SK-N-MC (cell line): ENCODE measurements around the gene VWDE.

ENCODE experiments used
- EZH2 ChIP-seq: fragments of 200-600 bp; sonication (generic); IDR thresholded peaks from one replicate; pipeline ENCODE4 v1.6.1; 2017; ENCODE audit warnings: antibody characterized with exemption
- FOXP2 ChIP-seq: optimal IDR thresholded peaks from 2 replicates; pipeline ENCODE3; 2011; ENCODE audit warnings: mild to moderate bottlenecking, moderate library complexity; ENCODE audit not compliant: insufficient read depth; ENCODE audit errors: extremely low read length, control extremely low read depth

DNA sequence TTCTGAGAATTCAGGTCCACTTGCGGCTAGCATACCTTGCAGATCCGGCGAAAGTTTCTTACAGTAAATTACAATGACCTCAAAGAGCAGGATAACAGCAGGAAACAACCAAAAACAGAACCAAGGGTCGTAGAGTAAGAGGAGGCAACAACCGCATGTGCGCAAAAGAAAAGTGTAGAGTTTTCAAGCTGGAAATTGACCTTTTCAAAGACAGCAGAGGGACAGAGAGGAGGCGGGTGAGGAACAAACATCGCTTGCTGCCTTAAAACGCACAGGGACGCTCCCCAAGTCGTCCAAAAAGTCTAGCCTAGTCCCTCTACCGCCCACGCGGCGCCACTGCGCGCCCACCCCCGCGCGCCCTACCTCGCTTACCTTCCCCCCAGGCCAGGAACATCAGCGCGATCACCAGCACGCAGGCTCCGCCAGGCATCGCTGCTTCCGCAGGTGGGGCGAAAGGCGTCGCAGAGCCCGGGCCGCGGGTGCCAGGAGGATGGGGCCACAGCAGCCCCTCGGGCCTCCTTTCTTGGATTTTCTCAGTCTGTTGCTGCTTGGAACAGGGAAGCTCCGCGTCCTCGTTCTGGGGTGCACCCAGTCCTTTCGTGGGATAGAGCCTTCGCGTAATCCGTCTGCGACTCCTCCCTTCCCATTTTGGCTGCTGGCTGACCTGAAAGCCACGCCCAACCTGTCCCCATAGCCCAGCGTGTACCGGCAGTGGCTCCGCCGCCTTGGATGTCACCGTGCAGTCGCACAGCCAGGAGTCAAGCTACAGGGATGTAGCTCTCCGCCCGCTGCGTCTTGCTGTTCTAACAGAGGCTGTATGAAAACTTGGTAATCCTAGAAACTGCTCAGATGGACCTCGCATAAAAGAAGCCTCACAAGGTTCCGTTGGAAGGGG is at the start of gene VWDE:
- TF ChIP-seq EZH2 = no peak
- TF ChIP-seq FOXP2 = no peak
